ENCODE data around the gene ANO7. TPM values are rescaled to one million over a fixed set of nuclear protein-coding genes. Genes with fewer than 3 reads are reported as not detected.

ANO7 gene
- total and polyA plus RNA-seq, 2 experiments from 2014 or later, result 2.8 to 3.4 TPM

- Histone ChIP-seq H3K27ac (no peak overlapping the region), H3K4me3 (no peak overlapping the region), H3K4me1 (ENCODE audit: low read depth) (no peaks in the 10 kb centered on the region), H3K36me3 (peaks cover 4% of the 10 kb centered on the region), H3K9me3 (ENCODE audit: low read depth) (no peaks in the 10 kb centered on the region), H3K27me3 (no peaks in the 10 kb centered on the region)
- no peak for DNase-seq (ENCODE audit: low read depth in 1 of 2, low spot score in 1 of 2)
- TF ChIP-seq CTCF (IDR thresholded peaks at IDR 0.05; ENCODE audit: low read depth, low read length), result no peak
Observed at GRCh38 chr2:241159116-241159515, 29.4 kb upstream of the ANO7 start.

GRCh38 chr2:241160318-241160717 lies 28.2 kb upstream of the ANO7 start:
- Histone ChIP-seq H3K36me3 (peaks cover 4% of the 10 kb centered on the region), H3K9me3 (ENCODE audit: low read depth) (no peaks in the 10 kb centered on the region)
- TF ChIP-seq CTCF (IDR thresholded peaks at IDR 0.05; ENCODE audit: low read depth, low read length), result no peak

GRCh38 chr2:241161646-241162281 lies 26.7 kb upstream of the ANO7 start:
- H3K36me3 ChIP-seq, result peaks cover 7% of the 10 kb centered on the region
- TF ChIP-seq CTCF (IDR thresholded peaks at IDR 0.05; ENCODE audit: low read depth, low read length), result no peak

More at GRCh38 chr2:241160318-241160717, 28.2 kb upstream of the ANO7 start:
- Histone ChIP-seq H3K4me1 (ENCODE audit: low read depth) (no peaks in the 10 kb centered on the region), H3K4me3 (no peak overlapping the region), H3K27ac (no peak overlapping the region), H3K27me3 (no peaks in the 10 kb centered on the region)
- DNase-seq (ENCODE audit: low read depth in 1 of 2, low spot score in 1 of 2), result no peak

GRCh38 chr2:241163601-241164118 lies 24.8 kb upstream of the ANO7 start:
- Histone ChIP-seq H3K27ac (no peak overlapping the region), H3K4me3 (no peak overlapping the region), H3K27me3 (no peaks in the 10 kb centered on the region), H3K4me1 (ENCODE audit: low read depth) (no peaks in the 10 kb centered on the region), H3K36me3 (peaks cover 16% of the 10 kb centered on the region), H3K9me3 (ENCODE audit: low read depth) (no peaks in the 10 kb centered on the region)
- no peak for DNase-seq (ENCODE audit: low read depth in 1 of 2, low spot score in 1 of 2)
- TF ChIP-seq CTCF (IDR thresholded peaks at IDR 0.05; ENCODE audit: low read depth, low read length), result no peak

More at GRCh38 chr2:241161646-241162281, 26.7 kb upstream of the ANO7 start:
- Histone ChIP-seq H3K27me3 (no peaks in the 10 kb centered on the region), H3K4me1 (ENCODE audit: low read depth) (no peaks in the 10 kb centered on the region), H3K4me3 (no peak overlapping the region), H3K27ac (no peak overlapping the region), H3K9me3 (ENCODE audit: low read depth) (no peaks in the 10 kb centered on the region)
- peak in 1 of 2 donors; percentile 91 for DNase-seq (ENCODE audit: low read depth in 1 of 2, low spot score in 1 of 2)

- Histone ChIP-seq H3K9me3 (ENCODE audit: low read depth) (no peaks in the 10 kb centered on the region), H3K4me3 (no peak overlapping the region), H3K27ac (no peak overlapping the region), H3K36me3 (peaks cover 12% of the 10 kb centered on the region), H3K27me3 (no peaks in the 10 kb centered on the region), H3K4me1 (ENCODE audit: low read depth) (no peaks in the 10 kb centered on the region)
- TF ChIP-seq CTCF (IDR thresholded peaks at IDR 0.05; ENCODE audit: low read depth, low read length), result no peak
- DNase-seq (ENCODE audit: low read depth in 1 of 2, low spot score in 1 of 2), result no peak
Observed at GRCh38 chr2:241168366-241168765, 20.1 kb upstream of the ANO7 start.

Data from cardiac muscle cell (in vitro differentiated cells and primary cell).